Measurements from ENCODE around the gene CFAP61.

DNA sequence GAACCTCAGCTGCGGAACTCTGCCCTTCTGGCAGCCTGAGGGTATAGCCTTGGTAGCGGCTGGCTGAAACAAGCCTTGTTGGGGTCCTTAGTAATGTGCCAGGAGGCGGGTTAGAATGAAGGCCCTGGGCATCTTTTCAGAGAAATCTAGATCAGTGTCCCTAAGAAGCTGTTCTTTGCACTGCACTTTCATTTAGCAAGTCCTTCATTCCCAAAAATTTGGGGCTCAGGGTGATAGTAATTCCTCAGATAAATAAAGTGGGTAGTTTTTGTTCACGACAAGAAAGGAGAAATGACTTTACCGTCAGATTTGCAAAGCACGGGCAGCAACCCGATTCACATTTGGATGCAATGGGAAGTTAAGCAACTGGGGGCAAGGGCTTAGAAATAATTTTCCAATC is 318.8 kb downstream of the CFAP61 start:
- TF ChIP-seq, protein P1, sequence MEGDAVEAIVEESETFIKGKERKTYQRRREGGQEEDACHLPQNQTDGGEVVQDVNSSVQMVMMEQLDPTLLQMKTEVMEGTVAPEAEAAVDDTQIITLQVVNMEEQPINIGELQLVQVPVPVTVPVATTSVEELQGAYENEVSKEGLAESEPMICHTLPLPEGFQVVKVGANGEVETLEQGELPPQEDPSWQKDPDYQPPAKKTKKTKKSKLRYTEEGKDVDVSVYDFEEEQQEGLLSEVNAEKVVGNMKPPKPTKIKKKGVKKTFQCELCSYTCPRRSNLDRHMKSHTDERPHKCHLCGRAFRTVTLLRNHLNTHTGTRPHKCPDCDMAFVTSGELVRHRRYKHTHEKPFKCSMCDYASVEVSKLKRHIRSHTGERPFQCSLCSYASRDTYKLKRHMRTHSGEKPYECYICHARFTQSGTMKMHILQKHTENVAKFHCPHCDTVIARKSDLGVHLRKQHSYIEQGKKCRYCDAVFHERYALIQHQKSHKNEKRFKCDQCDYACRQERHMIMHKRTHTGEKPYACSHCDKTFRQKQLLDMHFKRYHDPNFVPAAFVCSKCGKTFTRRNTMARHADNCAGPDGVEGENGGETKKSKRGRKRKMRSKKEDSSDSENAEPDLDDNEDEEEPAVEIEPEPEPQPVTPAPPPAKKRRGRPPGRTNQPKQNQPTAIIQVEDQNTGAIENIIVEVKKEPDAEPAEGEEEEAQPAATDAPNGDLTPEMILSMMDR (conservative IDR thresholded peaks at IDR 0.05; ENCODE audit: low read length): no peak
- TF ChIP-seq EZH2phosphoT487 (IDR thresholded peaks at IDR 0.05; ENCODE audit: borderline replicate concordance): no peak

All from Loucy (cell line).